HL-60/S4 treated with phorbol 12-myristate 13-acetate at 8.2 ng/mL for 4 days and 3 days (cell line): Measurements from ENCODE around the gene THSD7A.

Source experiments
- in situ Hi-C: fragments of 300-500 bp; cut with MboI; formaldehyde crosslinking; loops from 2 replicates; pipeline ENCODE4 v1.15.0; 2022; ENCODE audit warnings: low sequenced_read_pairs

The THSD7A gene

GRCh38 chr7:11472646-11473045 is 359.4 kb downstream of the THSD7A start:
- in situ Hi-C loops: no loop called here

- in situ Hi-C loops: no loop called here
Measured at GRCh38 chr7:11471255-11471654, 360.7 kb downstream of the THSD7A start.

- in situ Hi-C loops: no loop called here
Measured at GRCh38 chr7:11469028-11469745, 362.8 kb downstream of the THSD7A start.

GRCh38 chr7:11466517-11467105 is 365.4 kb downstream of the THSD7A start:
- in situ Hi-C loops: no loop called here

GRCh38 chr7:11464624-11465023 is 367.4 kb downstream of the THSD7A start:
- in situ Hi-C loops: no loop called here

GRCh38 chr7:11461946-11462345 is 370.1 kb downstream of the THSD7A start:
- in situ Hi-C loops: no loop called here

GRCh38 chr7:11458736-11459483 is 373.1 kb downstream of the THSD7A start:
- in situ Hi-C loops: no loop called here

- in situ Hi-C loops: no loop called here
Measured at GRCh38 chr7:11457419-11457818, 374.6 kb downstream of the THSD7A start.

- in situ Hi-C loops: no loop called here
Measured at GRCh38 chr7:11456574-11456973, 375.4 kb downstream of the THSD7A start.

GRCh38 chr7:11452476-11452875 is 379.5 kb downstream of the THSD7A start:
- in situ Hi-C loops: no loop called here

GRCh38 chr7:11450281-11450680 is 381.7 kb downstream of the THSD7A start:
- in situ Hi-C loops: no loop called here

- in situ Hi-C loops: loop anchor here (25.0 kb wide), 1 partner anchor 388 kb away; the partner anchor contains the start of gene THSD7A
Measured at GRCh38 chr7:11449316-11449715, 382.7 kb downstream of the THSD7A start.

- in situ Hi-C loops: loop anchor here (25.0 kb wide), 1 partner anchor 389 kb away; the partner anchor contains the start of gene THSD7A
Measured at GRCh38 chr7:11448323-11448722, 383.7 kb downstream of the THSD7A start.

- in situ Hi-C loops: loop anchor here (25.0 kb wide), 1 partner anchor 390 kb away; the partner anchor contains the start of gene THSD7A
Measured at GRCh38 chr7:11447106-11447505, 384.9 kb downstream of the THSD7A start.

GRCh38 chr7:11443934-11444333 is 388.1 kb downstream of the THSD7A start:
- in situ Hi-C loops: loop anchor here (25.0 kb wide), 1 partner anchor 393 kb away; the partner anchor contains the start of gene THSD7A

GRCh38 chr7:11437994-11438393 is 394.0 kb downstream of the THSD7A start:
- in situ Hi-C loops: loop anchor here (25.0 kb wide), 1 partner anchor 399 kb away; the partner anchor contains the start of gene THSD7A

GRCh38 chr7:11436773-11437524 is 395.0 kb downstream of the THSD7A start:
- in situ Hi-C loops: loop anchor here (25.0 kb wide), 1 partner anchor 400 kb away; the partner anchor contains the start of gene THSD7A

- in situ Hi-C loops: loop anchor here (25.0 kb wide), 1 partner anchor 401 kb away; the partner anchor contains the start of gene THSD7A
Measured at GRCh38 chr7:11436316-11436715, 395.7 kb downstream of the THSD7A start.

GRCh38 chr7:11434366-11434765 is 397.6 kb downstream of the THSD7A start:
- in situ Hi-C loops: loop anchor here (25.0 kb wide), 1 partner anchor 403 kb away; the partner anchor contains the start of gene THSD7A

GRCh38 chr7:11430841-11431240 is 401.2 kb downstream of the THSD7A start:
- in situ Hi-C loops: loop anchor here (25.0 kb wide), 1 partner anchor 406 kb away; the partner anchor contains the start of gene THSD7A
